Measurements from ENCODE around the gene MDC1. TPM values are rescaled to one million over a fixed set of nuclear protein-coding genes. Genes with fewer than 3 reads are reported as not detected.

MDC1 gene
- total and polyA plus RNA-seq, 2 of the 13 experiments (the other 11 are each of a cell fraction or from before 2014, with no cell fraction given), result 8.4 to 14.0 TPM

- TF ChIP-seq, protein P1, sequence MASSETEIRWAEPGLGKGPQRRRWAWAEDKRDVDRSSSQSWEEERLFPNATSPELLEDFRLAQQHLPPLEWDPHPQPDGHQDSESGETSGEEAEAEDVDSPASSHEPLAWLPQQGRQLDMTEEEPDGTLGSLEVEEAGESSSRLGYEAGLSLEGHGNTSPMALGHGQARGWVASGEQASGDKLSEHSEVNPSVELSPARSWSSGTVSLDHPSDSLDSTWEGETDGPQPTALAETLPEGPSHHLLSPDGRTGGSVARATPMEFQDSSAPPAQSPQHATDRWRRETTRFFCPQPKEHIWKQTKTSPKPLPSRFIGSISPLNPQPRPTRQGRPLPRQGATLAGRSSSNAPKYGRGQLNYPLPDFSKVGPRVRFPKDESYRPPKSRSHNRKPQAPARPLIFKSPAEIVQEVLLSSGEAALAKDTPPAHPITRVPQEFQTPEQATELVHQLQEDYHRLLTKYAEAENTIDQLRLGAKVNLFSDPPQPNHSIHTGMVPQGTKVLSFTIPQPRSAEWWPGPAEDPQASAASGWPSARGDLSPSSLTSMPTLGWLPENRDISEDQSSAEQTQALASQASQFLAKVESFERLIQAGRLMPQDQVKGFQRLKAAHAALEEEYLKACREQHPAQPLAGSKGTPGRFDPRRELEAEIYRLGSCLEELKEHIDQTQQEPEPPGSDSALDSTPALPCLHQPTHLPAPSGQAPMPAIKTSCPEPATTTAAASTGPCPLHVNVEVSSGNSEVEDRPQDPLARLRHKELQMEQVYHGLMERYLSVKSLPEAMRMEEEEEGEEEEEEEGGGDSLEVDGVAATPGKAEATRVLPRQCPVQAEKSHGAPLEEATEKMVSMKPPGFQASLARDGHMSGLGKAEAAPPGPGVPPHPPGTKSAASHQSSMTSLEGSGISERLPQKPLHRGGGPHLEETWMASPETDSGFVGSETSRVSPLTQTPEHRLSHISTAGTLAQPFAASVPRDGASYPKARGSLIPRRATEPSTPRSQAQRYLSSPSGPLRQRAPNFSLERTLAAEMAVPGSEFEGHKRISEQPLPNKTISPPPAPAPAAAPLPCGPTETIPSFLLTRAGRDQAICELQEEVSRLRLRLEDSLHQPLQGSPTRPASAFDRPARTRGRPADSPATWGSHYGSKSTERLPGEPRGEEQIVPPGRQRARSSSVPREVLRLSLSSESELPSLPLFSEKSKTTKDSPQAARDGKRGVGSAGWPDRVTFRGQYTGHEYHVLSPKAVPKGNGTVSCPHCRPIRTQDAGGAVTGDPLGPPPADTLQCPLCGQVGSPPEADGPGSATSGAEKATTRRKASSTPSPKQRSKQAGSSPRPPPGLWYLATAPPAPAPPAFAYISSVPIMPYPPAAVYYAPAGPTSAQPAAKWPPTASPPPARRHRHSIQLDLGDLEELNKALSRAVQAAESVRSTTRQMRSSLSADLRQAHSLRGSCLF (CRISPR knock-in tag; IDR thresholded peaks at IDR 0.05; ENCODE audit: borderline replicate concordance), result no peak
- TF ChIP-seq SRSF1 (optimal IDR thresholded peaks at IDR 0.05; ENCODE audit: low read depth, low read length) (peak; percentile 98), MTA3 (CRISPR knock-in tag; IDR thresholded peaks at IDR 0.05) (no peak), ZEB1 (IDR thresholded peaks at IDR 0.05; ENCODE audit: insufficient replicate concordance, low read depth) (peak; percentile 71), ZHX1 (CRISPR knock-in tag; IDR thresholded peaks at IDR 0.05; ENCODE audit: low read depth) (peak; percentile 81), TERF1 (CRISPR knock-in tag; IDR thresholded peaks at IDR 0.05) (0 out of 2 replicates have a peak, but pooled peaks have one; percentile 92), ETV6 (CRISPR knock-in tag; conservative IDR thresholded peaks at IDR 0.05) (peak; percentile 77; the same call in 1 of the 2 replicates), ZNF567 (CRISPR knock-in tag; IDR thresholded peaks at IDR 0.05; ENCODE audit: borderline replicate concordance) (peak; percentile 98), NFIC (IDR thresholded peaks at IDR 0.05; ENCODE audit: low read length) (peak; percentile 57), SNAPC2 (CRISPR knock-in tag; IDR thresholded peaks at IDR 0.05) (no peak; the same call in none of the 2 replicates), MNT (IDR thresholded peaks at IDR 0.05) (peak; percentile 45), ZNF331 (CRISPR knock-in tag; IDR thresholded peaks at IDR 0.05) (peak; percentile 69), U2AF2 (IDR thresholded peaks at IDR 0.05; ENCODE audit: low read depth, low read length) (no peak)
Measured at GRCh38 chr6:30742316-30743098, 25.4 kb upstream of the MDC1 start, which contains the start of gene FLOT1 (continued).

Data from HepG2 (cell line).